ENCODE data around the gene COX10.

COX10 gene

GRCh38 chr17:14197057-14197456 is 127.8 kb downstream of the COX10 start:
- H3K4me3 ChIP-seq (ENCODE audit: control insufficient read depth, low read depth, low read length): no peak overlapping the region
- DNase-seq (ENCODE audit: low read depth): no peak
- no peak for TF ChIP-seq CTCF (IDR thresholded peaks at IDR 0.05; ENCODE audit: control insufficient read depth, insufficient read depth, low read depth, low read length, missing control alignments)

GRCh38 chr17:14197586-14197985 is 128.3 kb downstream of the COX10 start:
- H3K4me3 ChIP-seq (ENCODE audit: control insufficient read depth, low read depth, low read length): no peak overlapping the region
- no peak for TF ChIP-seq CTCF (IDR thresholded peaks at IDR 0.05; ENCODE audit: control insufficient read depth, insufficient read depth, low read depth, low read length, missing control alignments)
- DNase-seq (ENCODE audit: low read depth): no peak

- DNase-seq (ENCODE audit: low read depth): no peak
- H3K4me3 ChIP-seq (ENCODE audit: control insufficient read depth, low read depth, low read length): no peak overlapping the region
- no peak for TF ChIP-seq CTCF (IDR thresholded peaks at IDR 0.05; ENCODE audit: control insufficient read depth, insufficient read depth, low read depth, low read length, missing control alignments)
These were observed 128.7 kb downstream of the COX10 start for GRCh38 chr17:14198013-14198412.

GRCh38 chr17:14198575-14198974 is 129.3 kb downstream of the COX10 start:
- no peak for TF ChIP-seq CTCF (IDR thresholded peaks at IDR 0.05; ENCODE audit: control insufficient read depth, insufficient read depth, low read depth, low read length, missing control alignments)
- no peak for DNase-seq (ENCODE audit: low read depth)

GRCh38 chr17:14199601-14200000 is 130.3 kb downstream of the COX10 start:
- no peak overlapping the region for H3K4me3 ChIP-seq (ENCODE audit: control insufficient read depth, low read depth, low read length)
- no peak for TF ChIP-seq CTCF (IDR thresholded peaks at IDR 0.05; ENCODE audit: control insufficient read depth, insufficient read depth, low read depth, low read length, missing control alignments)
- no peak for DNase-seq (ENCODE audit: low read depth)

More at GRCh38 chr17:14198575-14198974, 129.3 kb downstream of the COX10 start:
- no peak overlapping the region for H3K4me3 ChIP-seq (ENCODE audit: control insufficient read depth, low read depth, low read length)

GRCh38 chr17:14200354-14200753 is 131.1 kb downstream of the COX10 start:
- H3K4me3 ChIP-seq (ENCODE audit: control insufficient read depth, low read depth, low read length): no peak overlapping the region
- no peak for TF ChIP-seq CTCF (IDR thresholded peaks at IDR 0.05; ENCODE audit: control insufficient read depth, insufficient read depth, low read depth, low read length, missing control alignments)
- DNase-seq (ENCODE audit: low read depth): no peak

Measured in AG09309 (cell line).